GM12873 (cell line): ENCODE results near the gene ABL1.

Source experiments
- CTCF ChIP-seq: IDR thresholded peaks from 2 replicates; pipeline ENCODE4 v1.5.1; 2012; ENCODE audit warnings: low read depth, mild to moderate bottlenecking, moderate library complexity, low read length, control low read depth; ENCODE audit not compliant: insufficient read depth; ENCODE audit errors: missing control alignments

ABL1 gene

DNA sequence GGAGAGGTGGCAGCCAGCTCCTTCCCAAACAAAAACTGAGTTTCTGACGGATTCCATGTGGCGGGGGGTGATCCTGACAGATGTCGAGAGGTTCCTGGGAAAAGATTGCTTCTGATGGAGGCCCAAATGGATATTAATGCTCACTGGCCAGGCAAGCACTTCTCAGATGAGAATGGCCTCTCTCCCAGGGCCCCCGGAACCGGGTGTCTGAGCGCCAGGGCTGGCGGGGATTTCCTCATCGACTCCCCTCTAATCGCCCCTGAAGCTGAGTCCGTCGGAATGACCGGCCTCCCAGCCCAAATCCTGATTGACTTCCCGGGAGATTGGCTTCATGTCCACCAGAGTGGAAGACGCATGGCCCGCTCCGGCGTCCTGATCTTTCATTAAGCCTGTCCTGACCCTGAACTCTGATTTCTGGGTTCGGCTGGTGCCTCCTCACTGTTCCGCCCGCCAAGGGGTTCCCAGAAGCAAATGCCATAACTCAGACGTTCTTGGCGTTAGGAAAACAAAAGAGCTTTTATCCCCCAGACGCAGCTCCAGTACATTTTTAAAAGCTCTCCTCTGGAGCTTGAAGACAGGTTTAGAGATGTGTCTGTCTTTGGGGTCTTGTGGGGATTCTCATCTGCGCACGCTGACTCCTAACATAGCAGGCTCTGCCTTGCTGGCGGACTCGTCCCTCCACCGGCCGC is 86.4 kb downstream of the ABL1 start:
- no peak for TF ChIP-seq CTCF

DNA sequence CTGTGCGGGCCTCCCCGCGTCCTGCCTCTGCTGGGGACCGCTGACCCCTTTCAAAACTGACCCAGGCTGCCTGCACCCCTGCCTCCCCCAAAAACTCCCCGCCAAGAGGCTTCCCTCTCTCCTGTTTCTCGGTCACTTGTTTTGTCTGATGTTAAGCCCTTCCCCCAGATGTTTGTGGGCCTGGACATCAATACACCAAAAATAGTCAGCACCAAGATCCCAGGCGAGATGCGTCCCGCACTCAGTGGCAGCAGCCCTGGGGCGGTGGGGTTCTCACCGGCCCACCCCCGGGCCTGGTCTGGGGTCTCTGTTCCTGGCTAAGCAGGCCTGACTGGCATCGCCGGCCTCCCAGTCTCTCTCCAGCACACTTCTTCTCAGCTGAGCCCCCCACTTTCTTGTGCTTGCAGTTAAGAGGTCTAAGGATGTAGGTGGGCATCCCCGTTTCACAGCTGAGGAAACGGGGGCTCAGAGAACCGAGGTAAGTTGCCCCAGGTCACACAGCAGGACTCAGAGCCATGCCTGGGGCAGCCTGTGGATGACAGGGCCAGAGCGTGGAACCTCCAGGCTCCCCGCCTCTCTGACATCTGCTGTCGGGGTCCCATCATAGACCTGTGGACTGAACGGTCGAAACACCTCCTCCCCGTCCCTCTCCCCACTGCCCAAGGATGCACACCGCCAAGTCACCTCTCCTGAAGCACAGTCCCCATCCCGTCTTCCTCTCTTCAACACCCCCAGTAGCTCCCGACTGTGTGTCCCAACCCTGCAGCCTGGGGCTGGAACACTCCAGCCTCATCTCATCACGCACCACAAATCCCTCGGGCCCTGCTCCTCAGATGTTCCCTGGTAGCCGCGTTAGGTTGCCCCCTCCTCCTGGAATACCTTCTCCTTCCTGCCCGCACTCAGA is 87.2 kb downstream of the ABL1 start:
- no peak for TF ChIP-seq CTCF

DNA sequence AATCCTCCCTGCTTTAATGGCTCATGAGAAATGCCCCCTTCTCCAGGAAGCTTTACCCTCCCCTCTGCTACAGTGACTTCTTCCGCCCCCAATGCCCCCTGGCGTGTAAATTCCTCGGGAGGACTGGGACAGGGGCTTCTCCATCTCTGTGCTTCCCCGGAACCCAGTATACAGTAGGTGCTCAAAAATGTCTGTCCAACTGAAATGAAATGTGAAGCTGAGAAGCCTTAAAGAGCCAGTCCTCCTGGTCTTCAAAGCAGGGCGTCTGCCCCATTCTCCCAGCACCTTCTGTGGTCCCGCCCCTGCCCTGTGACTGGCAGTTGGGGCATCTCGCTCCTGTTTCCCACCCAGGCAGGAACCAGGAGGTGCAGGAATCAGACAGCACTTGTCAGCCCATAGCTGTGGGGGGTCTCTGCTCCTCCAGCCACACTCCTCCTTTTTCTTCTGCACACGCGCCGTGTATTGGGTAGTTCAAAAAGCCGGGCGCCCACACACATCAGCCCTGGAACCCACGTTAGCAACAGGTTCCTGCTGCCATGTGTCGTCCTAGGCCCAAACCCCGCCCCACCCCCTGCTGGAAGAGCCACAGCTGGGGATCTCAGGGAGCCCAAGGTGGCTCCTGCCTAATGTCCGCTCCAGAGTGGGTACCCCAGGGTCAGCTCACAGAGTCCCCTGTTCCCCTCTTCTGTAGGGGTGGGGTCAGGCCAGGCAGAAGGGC is 88.0 kb downstream of the ABL1 start:
- TF ChIP-seq CTCF = no peak

DNA sequence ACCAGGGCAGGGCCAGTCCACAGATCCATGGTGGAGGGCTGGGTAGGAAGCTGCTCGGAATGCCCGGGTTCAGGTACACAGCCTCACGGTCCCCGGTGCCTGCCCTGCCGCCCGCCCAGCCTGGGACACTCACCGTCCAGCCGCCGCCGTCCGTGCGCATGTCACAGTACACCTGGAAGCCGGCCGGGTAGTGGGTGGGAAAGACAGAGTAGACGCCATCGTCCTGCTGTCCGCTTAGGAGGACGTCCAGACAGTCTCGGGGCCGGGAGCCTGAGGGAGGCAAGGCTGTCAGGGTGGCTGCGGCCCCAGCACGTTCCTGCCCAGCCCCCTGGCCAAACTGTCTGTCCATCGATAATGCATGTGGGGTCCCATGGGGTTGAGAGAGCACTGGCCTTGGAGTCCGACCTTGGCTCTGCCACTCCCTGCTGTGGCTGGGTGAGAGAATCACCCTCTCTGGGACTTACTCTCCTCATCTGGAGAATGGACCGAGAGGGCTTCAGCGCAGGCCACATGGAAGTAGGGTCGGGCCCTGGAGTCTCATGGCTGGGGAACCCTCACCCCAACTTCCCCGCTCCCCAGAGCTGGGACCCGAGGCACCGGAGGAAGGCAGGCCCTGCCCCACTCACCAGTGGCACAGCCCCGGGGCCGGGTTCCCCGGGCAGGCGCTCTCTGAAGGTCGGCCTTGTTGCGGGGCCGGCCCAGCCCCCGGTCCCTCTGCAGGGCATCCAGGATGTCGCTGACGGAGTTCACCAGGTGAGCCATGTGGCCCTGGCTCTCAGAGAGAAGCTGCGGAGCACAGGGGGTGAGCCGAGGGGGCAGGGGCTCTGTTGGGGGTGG is 88.8 kb downstream of the ABL1 start:
- TF ChIP-seq CTCF = no peak

- no peak for TF ChIP-seq CTCF
These were observed 89.4 kb downstream of the ABL1 start for GRCh38 chr9:130924448-130924788.

DNA sequence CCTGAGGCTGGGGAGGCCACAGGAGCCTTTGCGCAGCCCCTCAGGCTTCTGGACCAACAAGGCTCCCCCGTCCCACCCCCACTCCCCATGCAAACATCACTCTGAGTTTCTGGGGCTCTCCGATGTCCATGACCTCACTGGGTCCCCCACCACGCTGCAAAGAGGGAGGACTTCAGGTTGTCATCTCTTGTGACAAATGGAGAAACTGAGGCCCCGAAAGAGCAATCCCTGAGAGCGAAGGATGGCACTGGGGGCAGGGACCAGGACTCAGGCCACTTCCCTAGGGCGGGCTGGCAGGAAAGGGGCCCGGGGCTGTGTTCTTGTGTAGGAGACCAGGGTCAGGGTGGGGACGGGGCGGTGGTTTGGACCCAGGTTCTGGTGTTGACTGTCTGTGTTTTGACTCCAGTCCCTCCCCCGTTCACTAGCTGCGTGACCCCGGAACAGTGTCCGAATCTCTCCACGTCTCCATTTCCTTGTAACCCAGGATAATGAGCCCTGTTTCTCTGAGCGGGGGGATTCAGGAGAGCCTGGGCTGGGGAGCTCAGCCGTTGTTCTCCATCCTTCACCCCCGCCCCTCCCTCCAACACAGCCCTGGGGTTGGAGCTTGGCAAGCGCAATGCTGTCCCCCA is 90.1 kb downstream of the ABL1 start:
- no peak for TF ChIP-seq CTCF
